PFSK-1 (cell line): ENCODE data around the gene KLHL5.

Source experiments
- POLR2AphosphoS5 ChIP-seq: IDR thresholded peaks from 2 replicates; pipeline ENCODE4 v1.6.1; 2012; ENCODE audit warnings: low read depth, mild to moderate bottlenecking, control low read depth, low read length, moderate library complexity
- TF ChIP-seq, protein P1 (sequence below), 2 experiments: IDR thresholded peaks; 2 replicates each; pipeline versions ENCODE4 v1.6.1 to v1.8.0; 2011 to 2012; ENCODE audit warnings: low read depth in 2 of 2, low read length in 2 of 2, control low read depth in 1 of 2, inconsistent platforms in 1 of 2, mild to moderate bottlenecking in 1 of 2, moderate library complexity in 1 of 2; ENCODE audit not compliant: insufficient read depth in 1 of 2

DNA sequence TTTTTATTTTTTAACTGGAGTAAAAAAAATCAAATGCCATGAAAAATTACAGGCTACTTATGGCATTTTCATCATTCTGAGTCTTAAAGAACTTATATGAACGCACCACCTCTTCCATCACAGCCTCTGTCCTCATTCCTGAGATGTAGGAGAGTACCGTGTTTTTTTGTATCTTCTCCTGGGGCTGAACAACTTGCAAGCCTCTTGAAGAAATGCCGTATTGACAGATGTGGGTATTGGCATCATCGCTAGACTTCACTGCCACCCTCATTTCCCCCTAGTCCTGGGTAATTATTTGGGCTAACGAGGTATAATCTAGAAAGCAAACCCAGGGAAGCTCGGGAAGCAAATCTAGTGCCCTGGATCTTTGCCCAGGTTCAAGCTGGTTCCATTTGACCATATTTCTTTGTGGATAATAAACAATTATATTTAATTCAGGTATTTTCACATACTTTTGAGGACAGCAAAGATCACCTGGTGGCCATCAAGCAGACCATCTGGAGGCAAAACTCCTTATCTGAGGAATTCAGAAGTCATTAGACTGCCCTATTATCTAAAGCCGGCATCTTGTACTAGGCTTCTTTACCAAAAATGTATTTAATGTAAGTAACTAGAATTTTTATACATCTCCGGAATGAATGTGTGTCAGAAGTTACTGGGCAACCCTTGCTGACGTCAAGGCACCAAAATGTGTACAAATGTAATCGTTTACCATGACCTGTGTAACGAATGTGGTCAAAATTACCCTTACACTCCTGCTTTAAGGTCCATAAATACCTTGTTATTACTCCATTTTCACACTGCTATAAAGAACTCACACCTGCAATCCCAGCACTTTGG, 64.4 kb downstream of the KLHL5 start:
- TF ChIP-seq POLR2AphosphoS5: no peak
- TF ChIP-seq, protein P1, sequence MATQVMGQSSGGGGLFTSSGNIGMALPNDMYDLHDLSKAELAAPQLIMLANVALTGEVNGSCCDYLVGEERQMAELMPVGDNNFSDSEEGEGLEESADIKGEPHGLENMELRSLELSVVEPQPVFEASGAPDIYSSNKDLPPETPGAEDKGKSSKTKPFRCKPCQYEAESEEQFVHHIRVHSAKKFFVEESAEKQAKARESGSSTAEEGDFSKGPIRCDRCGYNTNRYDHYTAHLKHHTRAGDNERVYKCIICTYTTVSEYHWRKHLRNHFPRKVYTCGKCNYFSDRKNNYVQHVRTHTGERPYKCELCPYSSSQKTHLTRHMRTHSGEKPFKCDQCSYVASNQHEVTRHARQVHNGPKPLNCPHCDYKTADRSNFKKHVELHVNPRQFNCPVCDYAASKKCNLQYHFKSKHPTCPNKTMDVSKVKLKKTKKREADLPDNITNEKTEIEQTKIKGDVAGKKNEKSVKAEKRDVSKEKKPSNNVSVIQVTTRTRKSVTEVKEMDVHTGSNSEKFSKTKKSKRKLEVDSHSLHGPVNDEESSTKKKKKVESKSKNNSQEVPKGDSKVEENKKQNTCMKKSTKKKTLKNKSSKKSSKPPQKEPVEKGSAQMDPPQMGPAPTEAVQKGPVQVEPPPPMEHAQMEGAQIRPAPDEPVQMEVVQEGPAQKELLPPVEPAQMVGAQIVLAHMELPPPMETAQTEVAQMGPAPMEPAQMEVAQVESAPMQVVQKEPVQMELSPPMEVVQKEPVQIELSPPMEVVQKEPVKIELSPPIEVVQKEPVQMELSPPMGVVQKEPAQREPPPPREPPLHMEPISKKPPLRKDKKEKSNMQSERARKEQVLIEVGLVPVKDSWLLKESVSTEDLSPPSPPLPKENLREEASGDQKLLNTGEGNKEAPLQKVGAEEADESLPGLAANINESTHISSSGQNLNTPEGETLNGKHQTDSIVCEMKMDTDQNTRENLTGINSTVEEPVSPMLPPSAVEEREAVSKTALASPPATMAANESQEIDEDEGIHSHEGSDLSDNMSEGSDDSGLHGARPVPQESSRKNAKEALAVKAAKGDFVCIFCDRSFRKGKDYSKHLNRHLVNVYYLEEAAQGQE (IDR thresholded peaks at IDR 0.05; ENCODE audit: insufficient read depth in 1 of 2, low read depth in 2 of 2, low read length in 2 of 2): no peak
